Activated gamma-delta T cell treated with anti-CD3 and anti-CD28 coated beads, Interleukin-2, amount 50 U/mL, for 16 hours (primary cell): ENCODE data around the gene ERC2.
A peak's percentile ranks its signal among the peaks of the same experiment; 100 is the strongest.
"Not testable (repeated sequence)": the region's sequence is repeated elsewhere in the genome, so short reads cannot be mapped to it uniquely, and the experiment has no call there.

Experiments used
- DNase-seq: peaks from one replicate; pipeline ENCODE4 v3.0.0-alpha.2; 2020; ENCODE audit warnings: low read depth

ERC2 gene

DNA sequence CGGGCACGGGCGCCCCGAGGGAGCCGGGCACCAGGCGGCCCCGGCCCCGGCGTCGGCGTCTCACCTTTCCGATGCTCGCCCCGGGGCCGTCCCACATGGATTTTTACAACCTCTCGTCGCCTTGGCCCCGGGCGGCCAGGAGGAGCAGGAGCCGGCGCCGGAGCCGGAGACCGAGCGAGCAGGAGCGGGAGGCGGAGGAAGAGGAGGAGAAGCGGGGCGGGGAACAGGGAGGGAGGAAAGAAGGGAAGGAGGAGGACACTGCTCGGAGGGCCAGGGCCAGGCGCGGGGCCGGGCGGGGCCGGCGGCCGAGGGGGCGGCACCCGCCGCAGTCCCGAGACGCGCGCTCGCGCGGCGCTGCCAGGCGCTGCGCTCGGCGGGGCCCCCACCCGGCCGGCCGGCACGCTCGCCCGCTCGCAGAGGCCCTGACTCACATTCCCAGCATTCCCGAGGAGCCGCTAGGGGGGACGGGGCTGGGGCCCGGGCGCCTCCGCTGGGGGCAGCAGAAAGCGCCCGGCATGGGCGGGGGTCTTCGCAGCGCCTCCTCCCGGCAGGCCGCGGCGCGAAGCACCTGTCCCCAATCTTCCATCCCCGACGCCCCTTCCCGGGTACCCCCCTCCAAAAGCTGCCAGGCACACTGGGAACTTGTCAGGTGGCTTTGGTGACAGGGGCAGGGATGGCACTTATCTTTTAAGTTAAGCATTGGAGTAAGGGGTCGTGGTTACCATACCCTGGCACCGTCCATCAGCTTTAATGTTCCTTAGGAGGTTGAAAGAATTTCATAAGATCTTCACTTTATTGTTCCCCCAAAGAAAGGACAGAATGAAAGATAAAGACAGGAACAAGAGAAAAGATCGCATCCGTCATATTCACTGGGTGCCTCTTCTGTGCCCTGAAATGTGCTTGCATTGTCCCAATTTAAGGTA, at the start of gene ERC2:
TSS of gene ERC2 (minus strand) at position 284 of the 923 bp plus-strand sequence.
- DNase-seq: no peak

DNA sequence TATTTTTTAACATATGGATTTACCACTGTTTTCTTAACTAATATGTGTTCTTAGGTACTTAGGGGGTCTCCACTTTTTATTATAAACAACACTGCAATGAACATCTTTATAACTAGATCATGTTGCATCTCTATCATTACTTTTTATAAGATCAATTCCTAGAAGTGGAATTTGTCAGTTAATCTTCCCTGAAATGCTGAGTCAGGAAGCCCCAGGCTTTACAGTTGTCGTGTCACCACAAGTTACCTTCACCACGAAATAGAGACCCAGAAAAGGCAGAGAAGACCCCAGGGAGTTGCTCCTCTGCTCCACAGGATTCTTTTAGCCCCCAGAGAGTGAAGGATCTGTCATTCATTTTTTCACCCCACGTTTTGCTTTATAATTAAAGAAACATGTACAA, 34.5 kb upstream of the ERC2 start:
- no peak for DNase-seq

- DNase-seq: not testable (repeated sequence)
Observed at GRCh38 chr3:56496376-56496775, 28.1 kb upstream of the ERC2 start.

DNA sequence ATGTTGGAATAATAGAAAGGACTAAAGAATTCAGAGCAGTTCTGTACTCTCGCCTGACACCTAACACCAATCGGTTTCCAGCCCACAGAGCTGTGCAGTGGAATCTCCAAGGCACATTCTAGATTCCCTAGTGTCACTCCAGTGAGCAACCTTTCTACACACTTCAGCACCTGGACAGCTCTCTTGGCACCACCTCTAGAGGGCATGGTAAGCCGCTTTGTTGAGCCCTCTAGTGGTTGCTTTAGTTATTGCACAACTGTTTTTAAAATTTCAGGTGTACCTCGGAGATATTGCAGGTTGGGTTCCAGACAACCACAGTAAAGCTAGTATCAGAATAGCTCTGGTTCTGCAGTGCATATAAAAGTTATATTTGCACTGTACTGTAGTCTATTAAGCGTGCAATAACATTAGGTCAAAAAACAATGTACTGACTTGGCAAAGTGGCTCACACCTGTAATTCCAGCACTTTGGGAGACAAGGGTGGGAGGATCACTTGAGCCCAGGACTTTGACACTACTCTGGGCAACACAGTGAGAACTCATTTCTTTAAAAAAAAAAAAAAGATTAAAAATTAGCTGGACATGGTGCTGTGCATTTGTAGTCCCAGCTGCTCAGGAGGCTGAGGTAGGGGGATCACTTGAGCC, 26.5 kb upstream of the ERC2 start:
- DNase-seq: peak; percentile 55

DNA sequence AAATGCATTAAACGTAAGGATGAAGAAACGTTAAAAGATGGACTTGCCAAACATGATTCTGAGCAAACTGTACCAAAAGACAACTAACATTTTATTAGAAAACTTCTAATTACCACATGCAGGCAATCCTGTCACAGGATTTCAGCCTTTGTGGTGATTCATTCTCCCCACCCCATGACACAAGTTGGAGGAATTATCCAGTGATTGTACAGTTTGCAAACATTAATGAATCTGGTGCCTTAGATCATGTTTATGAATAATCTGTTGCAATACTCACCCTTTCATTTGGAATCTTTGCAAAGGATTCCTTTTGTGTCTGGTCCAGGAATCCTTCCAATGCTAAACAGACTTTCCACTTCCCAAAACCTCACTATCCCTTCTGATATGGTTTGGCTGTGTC, 23.3 kb upstream of the ERC2 start:
- DNase-seq: no peak

- DNase-seq: no peak
Observed at GRCh38 chr3:56488812-56489600, 20.7 kb upstream of the ERC2 start.

DNA sequence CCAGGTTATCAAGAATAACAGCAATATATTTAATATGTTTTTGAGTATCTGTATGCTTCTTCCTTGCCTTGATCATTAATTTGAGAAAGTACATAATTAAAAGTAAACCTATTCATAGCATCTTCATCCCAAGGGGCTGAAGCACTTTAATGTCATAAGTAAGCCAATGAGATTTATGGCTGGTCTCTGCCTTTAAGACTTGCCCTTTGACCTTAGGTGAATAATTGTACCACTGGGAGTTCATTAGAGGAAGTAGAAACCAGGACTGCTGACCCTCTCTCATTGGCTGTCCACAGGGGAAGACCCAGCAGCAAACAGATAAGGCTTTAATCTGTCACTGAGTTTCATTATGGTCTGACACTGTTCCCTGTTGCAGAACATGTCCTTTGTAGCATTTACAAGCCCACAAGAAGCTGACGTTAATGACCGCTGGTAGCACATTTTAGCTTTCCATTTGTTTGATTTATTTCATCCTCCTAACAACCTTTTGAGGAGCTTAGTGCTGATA, 16.3 kb upstream of the ERC2 start:
- DNase-seq: no peak

- DNase-seq: no peak
Observed at GRCh38 chr3:56484122-56484521, 15.9 kb upstream of the ERC2 start.

DNA sequence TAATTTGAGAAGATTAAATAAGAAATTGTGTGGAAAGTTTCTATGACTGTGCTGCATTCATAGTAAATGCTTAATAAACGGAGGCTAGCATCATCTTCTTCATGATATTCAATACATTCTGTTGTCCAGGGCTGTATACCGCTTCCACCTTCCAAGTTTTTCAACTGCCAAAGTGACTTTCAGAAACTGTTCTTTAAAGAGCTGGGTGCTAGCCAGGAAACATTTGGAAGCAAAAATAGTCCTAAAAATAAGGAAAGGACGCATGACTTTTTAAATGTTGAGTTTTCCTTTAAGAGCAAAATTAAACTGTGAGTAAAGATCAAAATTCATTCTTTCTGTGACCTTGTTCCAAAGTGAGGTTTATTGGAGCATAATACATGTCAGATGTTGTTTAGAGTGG, 9.4 kb upstream of the ERC2 start:
- DNase-seq: no peak

- no peak for DNase-seq
Observed at GRCh38 chr3:56476771-56477170, 8.5 kb upstream of the ERC2 start.

- DNase-seq: no peak
Observed at GRCh38 chr3:56471771-56472170, 3.5 kb upstream of the ERC2 start.

GRCh38 chr3:56469141-56469540, 874 bp upstream of the ERC2 start:
- no peak for DNase-seq

GRCh38 chr3:56467801-56468183, 475 bp downstream of the ERC2 start:
- no peak for DNase-seq

GRCh38 chr3:56467108-56467507, 1.2 kb downstream of the ERC2 start:
- DNase-seq: no peak

GRCh38 chr3:56459719-56460118, 8.5 kb downstream of the ERC2 start:
- DNase-seq: no peak

DNA sequence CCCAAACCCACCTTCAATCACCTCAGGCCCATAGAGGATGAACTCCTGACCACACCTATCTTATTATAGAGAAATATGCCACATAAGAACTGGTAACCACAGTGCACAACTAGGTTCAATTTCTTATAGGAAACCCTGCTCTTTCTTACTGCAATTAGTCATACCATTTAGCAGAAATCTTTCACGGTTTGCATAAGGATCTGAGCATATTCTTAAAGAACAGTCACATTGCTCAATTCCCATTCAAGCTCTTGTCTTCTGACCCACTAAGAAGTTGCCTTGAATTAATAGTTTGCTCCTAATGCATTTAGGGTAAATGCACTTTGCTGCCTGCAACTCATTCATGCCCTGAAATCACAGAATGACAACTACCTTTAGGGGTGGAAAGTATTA, 9.2 kb downstream of the ERC2 start:
- DNase-seq: no peak

DNA sequence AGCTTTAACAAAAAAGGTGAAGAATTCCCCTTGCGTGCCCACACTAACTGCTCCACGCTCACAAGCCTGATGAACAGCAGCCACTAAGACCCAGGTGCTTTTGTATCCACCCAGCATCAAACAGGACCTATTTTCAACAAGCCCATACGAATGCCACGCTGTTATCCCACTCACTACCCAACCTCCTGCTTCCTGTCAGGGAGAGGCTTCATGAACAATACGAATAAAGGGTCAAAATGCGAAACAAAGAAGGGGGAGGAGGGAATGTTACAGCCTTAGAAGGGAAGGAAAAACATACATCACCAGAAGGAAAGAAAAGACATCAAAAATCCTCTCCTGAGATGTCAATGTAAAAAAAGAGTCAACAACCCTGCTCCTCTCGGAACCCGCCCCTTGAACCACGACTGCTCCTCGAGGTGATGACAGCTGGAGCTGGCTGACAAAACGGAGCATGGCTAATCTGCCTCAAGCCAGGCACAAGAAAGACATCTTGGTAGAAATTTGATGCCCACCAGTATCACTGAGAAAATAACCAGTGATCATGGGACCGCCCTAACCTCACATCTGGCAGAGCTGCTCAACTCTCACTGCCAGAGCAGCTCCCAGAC, 9.7 kb downstream of the ERC2 start:
- no peak for DNase-seq

- no peak for DNase-seq
Observed at GRCh38 chr3:56456117-56456516, 12.2 kb downstream of the ERC2 start.

GRCh38 chr3:56453011-56453410, 15.3 kb downstream of the ERC2 start:
- DNase-seq: no peak

DNA sequence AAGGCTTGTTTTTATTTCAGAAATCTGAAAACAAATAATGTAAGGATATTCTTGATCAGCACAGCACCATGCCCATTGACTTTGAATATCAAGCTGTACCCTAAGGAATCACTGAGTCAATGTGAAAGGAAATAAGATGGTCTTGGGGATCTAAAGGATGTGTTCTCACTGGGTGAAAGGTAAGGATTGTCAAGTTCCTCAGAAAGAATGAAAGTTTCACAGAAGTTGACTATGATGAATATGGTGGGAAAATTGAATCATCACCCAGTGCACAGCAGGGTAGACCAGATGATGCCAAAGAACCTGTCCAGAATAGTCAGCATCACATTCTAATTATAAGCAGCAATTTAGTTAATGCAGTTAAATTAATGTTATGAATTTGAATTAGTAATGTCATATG, 16.2 kb downstream of the ERC2 start:
- no peak for DNase-seq

- no peak for DNase-seq
Observed at GRCh38 chr3:56443372-56443771, 24.9 kb downstream of the ERC2 start.

- DNase-seq: no peak
Observed at GRCh38 chr3:56428667-56429066, 39.6 kb downstream of the ERC2 start.
